Limb (tissue), 2 donors: ENCODE results near the gene KLHDC7A.
A peak's percentile ranks its signal among the peaks of the same experiment; 100 is the strongest.
"Not testable (repeated sequence)": the region's sequence is repeated elsewhere in the genome, so short reads cannot be mapped to it uniquely, and the experiment has no call there.

ENCODE experiments used
- DNase-seq, 2 donors: peaks; one replicate each; pipeline ENCODE4 v3.0.0-alpha.2; 2016; ENCODE audit errors: extremely low spot score in 2 of 2

KLHDC7A gene

DNA sequence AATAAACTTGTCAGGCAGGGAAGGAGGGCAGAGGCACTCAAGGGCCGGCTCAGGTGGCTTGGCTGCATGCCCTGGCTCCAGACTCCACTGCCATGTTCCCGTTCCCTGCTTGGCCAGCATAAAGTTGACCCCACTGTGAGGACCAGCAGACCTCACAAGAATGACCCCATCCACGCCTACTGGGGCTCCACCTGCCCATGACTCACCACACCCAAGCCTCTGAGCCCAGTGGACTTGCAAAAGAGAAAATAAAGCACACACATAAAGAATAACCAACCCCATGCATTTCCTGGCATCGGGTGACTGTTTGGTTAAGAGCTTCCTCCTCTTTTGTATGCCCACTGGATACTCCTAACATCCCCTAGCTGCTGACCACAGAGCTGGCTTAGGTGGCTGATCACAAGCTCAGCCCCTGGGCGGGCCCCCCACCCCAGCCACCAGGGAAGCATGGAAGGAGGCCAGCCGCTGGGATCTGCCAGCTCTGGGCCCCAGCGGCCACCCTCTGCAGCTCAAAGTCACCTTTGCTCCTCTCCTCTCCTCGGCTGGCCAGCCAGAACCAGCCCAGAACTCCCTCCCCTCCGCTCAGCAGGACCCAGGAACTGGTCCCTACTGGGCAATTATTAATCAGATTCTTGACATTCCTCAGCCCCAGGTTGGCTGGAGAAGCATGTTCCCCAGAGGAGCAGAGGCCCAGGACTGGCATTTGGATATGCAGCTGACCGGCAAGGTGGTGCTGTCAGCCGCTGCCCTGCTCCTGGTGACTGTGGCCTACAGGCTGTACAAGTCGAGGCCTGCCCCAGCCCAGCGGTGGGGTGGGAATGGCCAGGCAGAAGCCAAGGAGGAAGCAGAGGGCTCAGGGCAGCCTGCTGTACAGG is at the start of gene KLHDC7A:
TSS of gene KLHDC7A (plus strand) at position 616 of the 875 bp plus-strand sequence. CDS start at position 668, 52 bp downstream.
- DNase-seq = no peak

DNA sequence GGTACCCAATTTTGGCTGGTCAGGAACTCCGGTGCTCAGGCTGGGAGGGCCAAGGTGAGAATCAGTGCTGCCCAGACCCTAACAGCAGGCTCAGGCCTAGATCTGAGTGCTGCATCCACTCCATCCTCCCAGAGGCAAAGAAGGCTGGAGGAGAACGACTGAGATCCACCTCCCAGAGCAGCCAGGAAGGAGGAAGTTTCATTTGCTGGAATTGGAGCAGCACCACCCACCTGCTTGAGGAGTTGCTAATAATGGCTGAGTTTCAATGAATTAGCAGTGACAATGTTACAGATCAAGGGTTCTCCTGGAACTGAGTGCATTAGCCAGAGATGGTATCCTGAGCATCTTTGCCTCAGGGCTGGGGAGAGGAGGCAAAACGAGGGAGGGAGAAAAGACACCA is 46.7 kb upstream of the KLHDC7A start:
- no peak for DNase-seq

DNA sequence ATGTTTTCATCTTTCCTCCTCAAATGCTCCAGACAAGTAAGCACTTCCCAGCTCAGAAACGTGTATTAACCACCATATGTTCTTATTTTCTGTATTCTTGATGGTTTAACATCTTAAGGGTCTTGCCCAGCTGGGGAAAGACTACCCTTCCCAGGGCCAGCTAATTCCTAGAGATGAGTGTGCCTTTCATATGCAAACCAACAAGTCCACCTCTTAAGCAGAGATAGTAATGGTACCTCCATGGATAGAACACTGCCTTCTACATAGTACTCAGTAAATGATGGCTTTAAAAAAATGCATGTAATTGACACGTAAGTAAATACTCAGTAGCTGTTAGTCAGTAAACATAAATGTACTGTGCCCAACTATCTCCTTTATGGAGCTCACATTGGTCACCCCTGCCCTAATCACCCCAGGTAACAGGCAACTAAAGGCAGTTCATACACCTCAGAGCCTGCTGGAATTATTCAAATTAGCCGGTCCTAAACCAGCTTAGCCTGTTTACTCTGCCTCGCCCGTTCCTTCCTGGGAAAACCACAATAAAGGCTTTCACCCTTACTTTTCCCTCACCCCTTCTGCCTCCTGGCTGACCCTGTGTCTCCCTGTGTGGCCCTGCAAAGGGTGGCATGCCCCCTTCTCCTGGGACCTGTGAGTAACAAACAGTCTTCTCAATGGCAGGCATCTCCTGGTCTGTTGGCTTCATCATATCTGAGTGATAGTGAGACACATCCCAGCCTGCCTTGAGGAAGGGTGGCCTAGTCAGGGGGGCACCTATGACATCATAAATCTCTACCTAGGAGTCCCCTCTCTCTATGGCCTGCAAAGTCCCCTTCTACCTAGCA is 40.1 kb upstream of the KLHDC7A start:
- DNase-seq = no peak

DNA sequence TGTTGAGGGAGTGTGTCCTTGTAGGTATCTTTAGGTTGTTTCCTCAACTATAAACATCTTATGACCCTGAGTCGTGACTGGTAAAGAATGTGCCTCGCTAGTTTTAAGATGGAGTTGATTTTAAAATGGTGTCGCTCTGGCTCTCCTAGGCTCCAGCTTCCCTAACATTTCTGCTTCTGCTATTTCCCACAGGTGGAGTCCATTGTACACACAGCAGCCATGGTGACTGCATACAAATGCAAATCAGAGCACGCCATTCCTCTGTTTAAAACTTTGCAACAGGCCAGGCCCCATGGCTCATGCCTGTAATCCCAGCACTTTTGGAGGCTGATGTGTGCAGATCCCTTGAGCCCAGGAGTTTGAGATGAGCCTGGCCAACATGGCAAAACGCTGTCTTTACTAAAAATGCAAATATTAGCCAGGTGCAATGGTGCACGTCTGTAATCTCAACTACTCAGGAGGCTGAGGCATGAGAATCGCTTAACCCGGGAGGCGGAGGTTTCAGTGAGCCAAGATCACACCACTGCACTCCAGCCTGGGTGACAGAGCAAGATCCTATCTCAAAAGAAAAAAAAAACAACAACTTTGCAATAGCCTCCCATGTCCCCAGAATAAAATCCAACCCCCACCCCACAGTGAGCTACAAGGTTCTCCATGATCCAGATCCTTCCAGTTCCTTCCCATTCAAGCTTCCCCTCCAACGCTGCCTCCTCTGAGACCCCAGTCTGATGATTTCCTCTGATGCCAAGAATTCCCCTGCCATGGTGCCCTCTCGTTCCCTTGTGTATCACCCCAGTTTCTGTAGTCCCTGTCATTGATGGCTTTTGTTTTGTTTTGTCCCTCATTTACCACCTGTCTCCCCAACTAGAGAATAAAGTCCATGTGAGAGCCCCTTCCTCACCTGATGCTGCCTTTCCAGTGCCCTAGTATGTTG is 36.9 kb upstream of the KLHDC7A start:
- no peak for DNase-seq

DNA sequence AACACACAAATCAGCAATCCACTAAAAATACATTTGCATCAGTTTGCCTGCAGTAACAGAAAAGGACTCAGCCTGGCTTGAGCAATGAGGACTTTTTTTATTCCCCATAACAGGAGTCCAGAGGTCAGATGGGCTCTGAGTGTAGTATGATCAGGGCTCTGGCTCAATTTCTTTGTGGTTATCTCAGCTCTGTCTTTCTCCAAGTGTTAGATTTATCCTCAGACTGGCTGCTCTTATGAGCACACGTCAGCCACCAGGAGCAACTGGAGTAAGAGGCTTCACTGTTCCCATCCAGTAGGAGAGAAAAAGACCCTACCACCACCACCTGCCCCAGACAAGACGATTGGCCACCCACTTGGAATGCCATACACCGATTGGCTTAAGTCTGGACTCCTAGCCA is 36.2 kb upstream of the KLHDC7A start:
- DNase-seq = no peak

DNA sequence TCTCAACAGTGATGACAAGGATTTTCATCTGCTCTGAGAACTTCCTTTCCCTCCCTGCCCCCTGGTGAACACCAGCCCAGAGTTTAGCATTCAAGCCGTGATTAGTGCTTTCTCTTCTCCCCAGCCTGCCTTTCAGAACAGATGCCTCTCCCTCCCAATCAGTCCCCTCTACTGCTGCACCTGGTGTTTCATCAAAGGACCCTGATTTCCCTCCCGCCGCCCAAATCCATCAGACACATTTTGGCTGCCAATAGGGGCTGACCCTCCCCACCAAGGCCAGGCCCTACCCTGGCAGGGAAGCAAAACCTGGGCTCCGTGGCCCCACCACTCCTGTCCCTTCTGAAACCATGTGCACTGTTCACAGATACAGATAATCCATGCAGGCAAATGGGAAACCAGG is 34.0 kb upstream of the KLHDC7A start:
- peak in 1 of 2 donors; percentile 0 for DNase-seq

DNA sequence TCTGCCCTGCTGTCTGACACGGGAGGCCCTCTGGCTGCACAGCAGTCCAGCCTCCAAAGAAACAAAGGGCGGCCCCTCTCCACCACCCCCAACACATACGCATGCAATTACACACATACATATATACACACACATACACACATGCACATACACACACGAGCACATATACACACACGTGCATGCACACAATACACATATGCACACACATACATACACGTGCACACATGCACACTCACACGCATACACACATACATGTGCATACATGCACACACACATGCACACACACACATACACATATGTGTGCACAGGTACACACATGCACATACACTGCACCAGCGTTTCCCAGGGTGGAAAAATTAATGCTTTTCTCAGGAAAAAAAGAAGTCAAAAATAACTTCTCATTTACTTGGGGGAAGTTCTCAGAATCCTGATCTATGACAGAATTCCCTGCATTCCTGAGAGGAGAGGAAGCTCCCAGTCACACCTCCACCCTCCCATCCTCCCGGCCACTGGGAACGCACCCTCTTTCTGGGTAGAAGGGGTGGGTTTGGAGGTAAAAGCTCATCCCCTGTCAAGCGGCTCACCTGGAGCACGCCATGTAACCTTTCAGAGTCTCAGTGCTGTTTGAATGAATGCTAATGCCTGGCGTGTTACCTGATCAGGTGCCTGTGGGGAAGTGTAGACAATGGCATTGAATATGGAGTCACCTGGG is 33.1 kb upstream of the KLHDC7A start:
- peak in 1 of 2 donors; percentile 3 for DNase-seq

DNA sequence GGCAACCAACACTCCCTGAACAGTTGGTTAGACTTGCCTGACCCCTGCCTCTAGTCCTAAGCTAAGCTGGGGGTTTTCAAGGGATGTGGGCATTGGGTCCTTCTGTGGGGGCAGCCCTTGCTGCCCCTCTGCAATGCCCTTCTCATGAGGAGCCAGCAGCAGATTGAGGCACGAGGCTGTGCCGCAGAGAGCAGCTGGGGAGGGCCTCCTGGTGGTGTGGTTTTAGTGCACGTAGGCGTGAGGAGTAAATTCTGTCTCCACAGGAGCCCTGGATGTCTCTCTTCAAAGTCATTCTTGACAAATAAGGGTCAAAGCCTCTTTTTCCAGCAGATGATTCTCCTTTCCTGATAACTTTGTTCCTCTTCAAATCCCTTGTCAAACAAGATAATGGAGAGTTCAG is 31.8 kb upstream of the KLHDC7A start:
- DNase-seq = peak in 1 of 2 donors; percentile 4

DNA sequence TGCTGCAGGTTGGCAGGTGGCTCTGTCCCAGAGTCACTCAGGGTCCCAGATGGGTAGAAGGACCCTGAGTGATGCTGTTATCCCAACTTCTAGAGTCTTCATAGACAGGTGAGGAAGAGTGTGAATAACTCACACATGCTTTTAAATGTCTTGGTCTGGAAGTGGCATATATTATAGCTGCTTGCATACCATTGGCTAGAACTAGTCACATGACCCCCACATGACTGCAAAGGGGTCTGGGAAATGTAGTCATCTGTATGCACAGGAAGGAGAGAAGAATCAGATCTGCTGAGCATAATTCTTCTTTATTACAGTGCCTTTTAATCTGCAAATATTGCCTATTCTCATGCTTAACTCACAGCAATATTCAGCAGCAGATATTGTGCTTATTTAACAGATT is 28.2 kb upstream of the KLHDC7A start:
- DNase-seq = no peak

DNA sequence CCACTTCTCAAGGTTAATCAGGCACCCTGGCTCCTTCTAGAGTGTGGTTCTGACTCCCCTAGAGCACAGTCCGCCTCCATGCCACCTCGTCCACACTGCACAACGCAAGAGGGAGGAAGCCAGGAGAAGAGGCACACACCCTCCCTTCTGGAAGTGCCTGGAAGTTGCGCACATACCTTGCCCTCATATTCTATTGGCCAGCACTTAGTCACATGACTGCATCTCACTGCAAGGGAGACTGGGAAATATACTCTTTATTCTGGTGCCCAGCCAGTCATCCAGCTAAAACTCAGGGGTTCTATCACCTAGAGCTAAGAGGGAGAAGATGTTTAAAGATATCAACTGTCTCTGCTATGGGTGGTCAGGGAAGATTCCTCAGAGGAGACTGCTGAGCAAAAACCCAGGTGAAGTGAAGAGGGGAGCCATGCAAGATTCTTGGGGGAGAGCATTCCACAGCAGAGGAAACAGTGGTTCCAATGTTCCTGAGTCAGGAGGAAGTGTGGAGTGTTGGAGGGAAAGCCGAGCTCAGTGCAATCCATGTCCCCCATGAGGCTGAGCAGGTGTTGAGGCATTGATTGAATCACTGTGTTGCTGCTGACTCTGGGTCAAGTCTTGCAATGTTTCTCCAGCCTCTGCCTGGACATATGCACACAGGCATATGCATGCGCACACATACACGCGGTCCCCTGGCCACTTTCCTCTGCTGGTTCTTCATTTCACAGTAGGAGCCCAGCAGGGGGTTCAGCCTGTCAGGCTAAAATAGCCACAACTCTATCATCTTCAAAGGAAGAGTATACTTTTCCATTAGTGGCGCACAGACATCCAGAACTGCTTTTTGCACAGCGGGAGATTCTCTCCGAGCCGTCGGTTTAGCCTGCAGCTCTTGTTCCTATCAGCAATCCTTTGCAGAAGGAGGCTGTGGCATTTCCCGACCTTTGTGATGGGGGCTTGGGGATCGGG is 22.3 kb upstream of the KLHDC7A start:
- DNase-seq = no peak

DNA sequence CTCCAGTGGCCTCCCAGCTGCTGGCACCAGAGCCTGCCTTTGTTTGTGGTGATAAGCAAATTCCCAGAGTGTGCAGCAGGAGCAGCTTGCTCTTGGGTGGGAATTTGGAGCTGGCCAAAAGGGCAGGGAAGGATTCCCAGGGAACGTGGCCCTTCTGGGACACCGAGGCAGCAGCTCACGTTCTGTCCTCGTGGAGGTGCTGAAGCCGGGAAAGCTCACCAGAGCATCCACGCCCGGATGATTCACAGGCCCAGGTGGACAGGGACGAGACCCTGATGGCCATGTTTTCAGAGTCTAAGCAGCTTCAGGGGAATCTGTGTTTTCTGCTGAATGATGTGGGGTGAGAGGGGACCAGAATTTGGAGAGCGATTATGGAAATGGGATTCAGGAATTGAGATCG is 19.1 kb upstream of the KLHDC7A start:
- no peak for DNase-seq

DNA sequence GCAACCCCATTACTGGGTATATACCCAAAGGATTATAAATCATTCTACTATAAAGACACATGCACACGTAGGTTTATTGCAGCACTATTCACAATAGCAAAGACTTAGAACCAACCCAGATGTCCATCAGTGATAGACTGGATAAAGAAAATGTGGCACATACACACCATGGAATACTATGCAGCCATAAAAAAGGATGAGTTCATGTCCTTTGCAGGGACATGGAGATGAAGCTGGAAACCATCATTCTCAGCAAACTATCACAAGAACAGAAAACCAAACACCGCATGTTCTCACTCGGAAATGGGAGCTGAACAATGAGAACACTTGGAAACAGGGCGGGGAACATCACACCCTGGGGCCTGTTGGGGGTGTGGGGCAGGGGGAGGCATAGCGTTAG is 18.2 kb upstream of the KLHDC7A start:
- DNase-seq = not testable (repeated sequence)

DNA sequence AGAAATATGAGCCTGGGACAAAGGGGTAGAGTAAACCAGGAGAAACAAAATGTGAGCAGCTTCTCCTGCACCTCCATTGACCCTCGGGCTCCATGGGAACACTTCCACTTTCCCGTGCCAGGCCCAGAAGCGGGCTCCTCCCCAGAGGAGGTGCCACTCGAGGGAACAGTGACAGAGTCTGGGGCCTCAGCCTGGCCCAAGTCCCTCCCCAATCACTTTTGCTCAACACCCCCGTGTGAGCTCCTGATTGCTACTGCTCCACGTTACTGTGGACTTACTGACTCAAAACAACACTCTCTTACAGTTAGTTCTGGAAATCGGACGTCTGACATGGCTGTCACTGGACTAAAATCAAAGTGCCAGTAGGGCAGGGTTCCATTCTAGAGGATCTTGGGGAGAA is 17.7 kb upstream of the KLHDC7A start:
- DNase-seq = no peak

DNA sequence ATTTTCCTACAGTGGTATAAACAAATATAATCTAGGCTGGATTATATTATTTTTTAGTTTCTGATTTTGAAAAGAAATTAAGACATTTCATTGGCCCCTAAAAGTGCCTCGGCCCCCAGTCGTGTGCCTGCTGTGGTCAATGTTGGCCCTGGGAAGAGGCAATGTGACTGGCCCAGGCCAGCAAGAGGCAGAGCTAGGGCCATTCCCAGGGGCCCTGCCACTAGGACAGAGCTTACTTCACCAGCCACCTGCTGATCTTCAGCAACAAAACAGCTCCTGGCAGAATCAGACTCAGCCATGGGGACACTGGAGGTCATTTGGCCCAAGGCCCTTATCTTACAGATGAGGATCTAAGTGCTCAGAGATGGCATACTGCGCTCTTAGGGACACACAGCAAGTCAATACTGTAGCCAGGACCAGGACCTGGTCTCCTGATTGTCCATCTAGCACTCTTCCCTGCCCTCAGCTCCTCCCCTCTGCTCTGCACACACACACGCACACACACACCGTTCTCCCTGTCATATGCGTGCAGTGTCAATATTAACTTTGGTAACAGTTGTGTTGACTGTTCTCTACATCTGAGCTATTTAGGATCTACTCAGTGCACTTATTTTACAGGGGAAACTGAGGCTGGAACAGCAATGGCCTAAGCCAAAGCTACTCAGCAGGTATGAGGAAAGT is 16.6 kb upstream of the KLHDC7A start:
- no peak for DNase-seq

DNA sequence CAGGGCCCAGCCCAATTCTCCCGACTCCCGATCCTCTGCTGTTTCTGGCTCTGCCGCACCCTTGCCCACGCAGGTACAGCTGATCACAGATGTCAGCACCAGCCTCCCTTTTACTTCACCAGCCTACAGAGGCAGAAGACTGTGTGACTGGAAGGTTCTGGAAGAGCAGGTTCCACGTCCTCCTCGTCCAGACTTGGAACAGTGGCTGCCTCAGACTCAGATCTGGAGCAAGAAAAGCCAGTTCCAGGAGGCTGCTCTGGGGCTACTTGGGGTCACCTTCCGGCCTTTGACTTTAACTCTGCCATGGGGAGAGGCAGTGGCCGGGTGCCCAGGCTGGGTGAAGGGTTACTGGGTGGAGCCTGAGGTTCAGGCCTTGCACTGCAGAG is 16.1 kb upstream of the KLHDC7A start:
- no peak for DNase-seq

DNA sequence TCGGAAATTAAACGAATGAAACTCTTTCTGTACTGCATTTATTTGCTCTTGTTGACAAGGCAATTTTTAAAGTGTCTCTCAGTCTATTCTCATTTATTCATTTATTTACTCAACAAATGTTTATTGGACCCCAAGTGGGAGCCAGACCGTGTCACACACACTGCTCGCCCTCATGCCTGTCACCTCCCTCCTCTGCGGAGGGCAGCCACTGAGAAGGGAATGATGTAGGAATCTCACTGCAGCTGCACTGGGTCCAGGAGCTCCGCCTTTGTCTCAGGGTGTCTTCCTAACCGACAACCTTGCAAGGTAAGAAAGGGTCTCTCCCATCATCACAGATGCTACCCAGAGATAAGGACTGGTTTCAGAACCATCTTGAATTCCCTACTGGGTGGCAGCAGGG is 14.1 kb upstream of the KLHDC7A start:
- no peak for DNase-seq

DNA sequence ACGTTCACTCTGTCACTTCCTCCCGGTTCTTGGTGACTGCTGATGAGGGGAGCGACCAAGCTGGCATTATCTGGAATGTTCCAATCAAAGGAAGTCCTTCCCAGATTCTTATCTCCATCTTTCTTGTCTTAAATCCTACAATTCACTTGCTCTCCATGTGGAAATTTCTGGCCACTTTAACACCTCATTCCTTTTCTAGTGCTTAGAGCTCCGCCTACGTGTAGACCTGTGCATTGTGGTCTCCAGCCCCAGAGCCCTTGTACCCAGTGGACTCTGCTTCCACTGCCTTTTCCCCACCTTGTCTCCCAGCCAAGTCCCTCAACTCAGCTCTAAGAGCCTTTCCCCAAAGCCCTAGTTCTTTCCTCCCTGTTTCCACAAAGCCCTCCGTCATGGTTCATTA is 12.2 kb upstream of the KLHDC7A start:
- no peak for DNase-seq

DNA sequence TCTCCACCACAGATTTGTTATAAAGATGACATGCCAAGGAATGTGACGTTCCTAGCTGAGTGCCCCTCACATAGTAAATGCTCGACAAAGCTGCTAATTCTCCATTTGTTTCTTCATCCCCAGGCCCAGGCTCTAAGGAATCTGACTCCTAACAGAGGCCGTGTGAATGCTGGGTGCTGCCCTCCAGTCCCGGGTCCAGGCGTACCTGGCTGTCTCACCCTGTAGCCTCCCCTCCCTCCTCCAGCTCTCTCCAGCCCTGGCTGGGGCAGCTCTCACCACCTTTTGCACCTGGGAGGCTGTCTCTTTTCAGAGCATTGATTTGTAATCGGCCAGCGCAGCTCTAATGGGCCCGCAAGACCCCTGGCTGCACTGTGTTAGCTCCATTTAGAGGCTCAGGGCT is 11.2 kb upstream of the KLHDC7A start:
- DNase-seq = no peak
